Activated CD8-positive, alpha-beta memory T cell treated with anti-CD3 and anti-CD28 coated beads for 24 hours (primary cell): ENCODE data around the gene CHRM4.
A peak's percentile ranks its signal among the peaks of the same experiment; 100 is the strongest.

Experiments
- DNase-seq: peaks from one replicate; pipeline ENCODE4 v3.0.0-alpha.2; 2020

CHRM4 gene

DNA sequence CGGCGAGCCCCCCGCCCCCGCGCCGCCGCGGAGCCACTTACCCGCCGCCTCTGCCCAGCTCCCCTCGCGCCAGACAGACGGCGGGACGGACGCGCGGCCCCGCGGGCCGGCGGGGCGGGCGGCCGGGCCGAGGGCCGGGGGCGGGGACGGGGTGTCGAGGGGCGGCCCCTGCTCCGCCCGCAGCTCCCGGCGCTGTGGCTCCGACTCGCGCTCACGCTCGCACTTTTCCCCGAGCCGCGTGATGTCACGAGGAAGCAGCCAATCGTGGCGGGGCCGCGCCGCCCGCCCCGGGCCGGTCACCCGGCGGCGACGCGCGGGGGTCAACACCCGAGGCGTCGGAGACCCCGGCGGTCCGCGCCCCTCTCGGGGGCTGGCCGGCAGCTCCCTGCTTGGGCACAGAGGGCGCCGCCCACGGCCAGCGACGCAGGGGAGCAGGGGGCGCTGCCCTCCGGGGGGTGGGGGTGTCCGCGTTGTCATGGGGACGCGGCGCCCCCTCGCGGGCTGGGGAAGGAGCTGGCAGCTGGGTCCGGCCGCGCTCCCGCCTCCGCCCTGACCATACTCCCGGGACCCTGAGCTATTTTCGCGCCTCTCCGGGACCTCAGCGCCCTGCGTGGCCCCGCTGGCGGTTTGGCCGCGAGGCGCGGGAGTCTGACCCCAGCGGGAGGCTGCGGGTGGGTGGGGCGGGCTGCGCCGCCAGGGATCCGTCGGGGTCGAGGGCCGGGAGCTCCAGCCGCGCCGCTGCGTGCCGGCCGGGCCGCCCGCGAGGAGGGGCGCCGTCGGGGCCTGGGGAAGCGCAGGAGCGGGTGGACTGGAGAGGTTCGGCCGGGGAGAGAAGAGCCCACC, at the start of gene CHRM4:
Gene CHRM4 (minus strand): TSS at position 199 of the 843 bp plus-strand sequence. CDS start 5,219 bp downstream, outside the sequence.
- DNase-seq, result no peak

- DNase-seq, result no peak
These were observed 46.6 kb upstream of the CHRM4 start for GRCh38 chr11:46438211-46438610.

- no peak for DNase-seq
These were observed 45.6 kb upstream of the CHRM4 start for GRCh38 chr11:46437122-46437689.

DNA sequence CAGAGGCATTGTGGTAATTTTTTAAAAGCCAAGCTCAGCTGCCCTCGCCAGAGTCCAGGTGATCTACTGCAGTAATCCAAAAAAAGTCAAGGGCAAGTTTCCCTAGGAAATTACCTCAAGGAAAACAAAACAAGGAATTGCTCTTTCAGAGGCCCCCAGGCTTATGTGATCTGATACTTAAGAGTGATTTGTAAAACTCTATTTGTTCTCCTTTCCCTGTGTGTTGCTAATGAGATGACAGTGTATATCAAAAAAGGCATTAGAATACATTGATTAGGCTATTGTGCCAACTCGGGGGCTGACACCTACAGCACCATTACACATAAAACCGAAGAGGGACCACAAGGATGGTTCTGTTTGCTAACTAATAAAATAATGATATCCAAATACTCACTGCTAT, 44.5 kb upstream of the CHRM4 start:
- no peak for DNase-seq

DNA sequence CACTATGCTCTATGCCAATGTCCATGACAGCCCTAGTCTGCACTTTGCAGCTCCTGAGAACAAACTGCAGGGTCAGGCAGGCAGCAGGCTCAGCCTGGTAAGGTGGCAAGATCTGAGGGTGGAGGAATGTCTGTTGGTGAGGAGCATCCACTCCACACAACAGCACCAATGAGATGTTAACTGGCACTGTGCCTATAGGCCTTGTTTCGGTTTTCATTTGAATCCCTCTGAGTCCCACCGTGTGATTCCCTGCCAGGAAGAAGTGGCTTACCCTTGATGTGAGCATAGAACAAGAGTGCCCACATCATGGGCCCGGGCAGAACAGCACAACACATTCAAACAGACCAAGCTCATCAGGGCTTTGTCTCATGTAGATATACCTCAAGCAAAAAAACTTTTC, 44.1 kb upstream of the CHRM4 start:
- no peak for DNase-seq

- DNase-seq, result no peak
These were observed 39.6 kb upstream of the CHRM4 start for GRCh38 chr11:46431211-46431610.

DNA sequence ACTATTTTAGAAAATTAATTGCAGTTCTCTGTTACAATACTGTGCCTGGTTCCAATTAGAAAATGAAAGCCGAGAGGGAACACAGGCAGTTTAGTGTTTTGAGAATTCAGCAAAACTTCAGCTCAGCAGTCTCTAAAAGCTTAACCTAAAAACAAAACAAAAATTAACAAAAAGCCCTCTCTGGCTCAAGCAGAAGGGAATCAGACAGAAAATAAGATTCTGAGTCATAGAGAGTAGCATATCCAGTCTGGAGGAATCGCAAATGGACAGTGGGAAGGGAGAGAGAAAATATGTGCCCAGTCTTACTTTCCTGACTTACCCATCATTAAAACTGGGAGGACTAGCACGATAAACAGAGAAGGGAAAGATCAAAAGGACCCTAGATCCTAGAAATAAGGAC, 38.1 kb upstream of the CHRM4 start:
- no peak for DNase-seq

DNA sequence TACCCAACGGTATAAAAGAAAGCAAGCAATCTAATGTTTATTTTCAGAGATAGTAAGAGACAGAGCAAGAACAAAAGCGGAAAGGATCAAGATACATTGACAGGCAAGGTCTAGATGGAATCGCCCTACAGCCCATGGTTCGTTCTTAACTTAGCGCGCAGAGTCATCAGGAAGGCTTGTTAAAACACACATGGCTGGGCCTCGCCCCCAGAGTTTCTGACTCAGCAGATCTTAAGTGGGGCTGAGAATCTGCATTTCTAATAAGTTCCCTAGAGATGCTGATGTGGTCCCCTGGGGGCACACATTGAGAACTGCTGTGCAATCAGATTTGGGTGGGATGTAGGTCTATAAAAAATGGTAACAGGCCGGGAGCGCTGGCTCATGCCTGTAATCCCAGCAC, 35.8 kb upstream of the CHRM4 start:
- no peak for DNase-seq

DNA sequence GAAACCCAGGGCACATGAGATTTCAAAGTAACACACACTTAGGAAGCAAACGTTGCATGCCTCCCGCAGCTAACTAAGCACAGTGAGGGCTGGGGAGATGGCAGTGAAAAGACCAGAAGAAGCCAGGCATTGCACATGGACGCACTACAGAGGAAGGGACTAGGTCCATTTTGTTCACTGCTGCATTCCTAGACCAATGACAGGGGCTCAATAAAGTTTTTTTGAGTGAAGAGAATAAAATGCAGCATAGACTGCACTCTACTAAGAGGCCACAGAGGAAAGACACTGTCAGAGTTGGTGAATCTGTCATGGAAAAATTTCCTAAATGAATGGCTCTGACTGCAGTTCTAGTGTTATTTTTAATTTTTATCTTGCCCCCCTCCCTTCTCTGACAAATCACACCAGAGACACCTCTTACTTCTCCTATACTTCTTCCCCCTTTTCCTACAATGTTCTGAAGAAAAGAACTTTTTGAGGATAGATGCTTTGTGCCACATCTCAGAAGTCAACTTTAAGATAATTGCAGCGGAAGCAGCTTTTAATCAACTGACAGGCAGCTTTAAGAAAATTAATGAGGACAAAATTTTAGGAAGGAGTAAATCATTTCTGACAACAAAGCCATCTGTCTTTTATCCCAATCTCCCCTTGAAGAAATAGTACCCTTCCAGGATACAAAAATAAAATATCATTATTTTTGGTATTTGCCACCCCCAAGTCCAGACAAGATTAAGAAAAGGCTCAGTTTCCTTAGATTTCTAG, 34.8 kb upstream of the CHRM4 start:
- no peak for DNase-seq

DNA sequence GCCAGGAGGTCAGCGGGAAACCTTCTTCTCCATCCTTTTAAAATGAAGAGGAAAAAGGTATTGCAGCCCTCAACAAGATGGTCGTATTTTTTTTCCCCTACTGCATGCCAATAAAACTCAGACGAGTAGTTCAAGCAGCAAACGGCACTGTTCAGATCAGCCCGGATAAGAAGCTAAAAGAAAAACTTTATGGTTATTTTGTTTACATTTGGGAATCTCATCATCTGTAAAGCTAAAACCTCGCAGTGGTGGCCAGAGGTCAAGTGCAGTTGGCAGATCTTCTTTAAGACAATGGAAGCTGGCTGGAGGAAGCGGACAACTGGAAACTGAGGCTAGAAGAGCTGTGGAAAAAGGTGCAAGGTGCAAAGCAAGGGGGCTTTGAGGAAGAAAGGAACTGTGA, 31.0 kb upstream of the CHRM4 start:
- DNase-seq, result no peak

DNA sequence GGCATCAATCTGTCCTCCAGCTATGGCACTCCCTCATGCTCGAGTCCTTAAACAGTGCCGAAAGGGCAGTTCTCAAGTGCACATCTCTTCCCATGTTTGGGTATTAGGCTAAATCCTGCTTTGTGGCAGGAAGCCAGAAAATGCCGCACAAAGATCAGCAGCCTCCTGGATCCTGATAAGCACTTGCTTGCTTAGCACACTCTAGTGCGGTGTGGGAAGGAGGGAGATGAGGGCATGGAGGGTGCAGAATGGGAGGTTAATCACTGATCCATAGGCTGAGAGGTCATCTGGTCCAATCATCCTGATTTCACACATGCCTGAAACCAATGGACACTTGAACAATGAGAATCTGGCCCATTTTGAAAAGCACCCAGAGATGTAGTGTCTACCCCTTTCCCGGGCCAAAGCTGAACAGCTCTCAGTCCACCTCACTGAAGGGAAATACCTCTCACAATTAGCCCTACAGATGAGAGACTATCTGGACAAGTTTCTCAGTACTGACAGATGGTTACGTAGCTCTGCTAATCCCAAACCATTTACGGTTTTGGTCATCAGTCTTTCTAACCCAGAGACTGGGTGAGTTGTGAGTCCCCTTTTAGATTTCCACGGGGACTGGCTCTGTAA, 29.8 kb upstream of the CHRM4 start:
- peak; percentile 45 for DNase-seq

DNA sequence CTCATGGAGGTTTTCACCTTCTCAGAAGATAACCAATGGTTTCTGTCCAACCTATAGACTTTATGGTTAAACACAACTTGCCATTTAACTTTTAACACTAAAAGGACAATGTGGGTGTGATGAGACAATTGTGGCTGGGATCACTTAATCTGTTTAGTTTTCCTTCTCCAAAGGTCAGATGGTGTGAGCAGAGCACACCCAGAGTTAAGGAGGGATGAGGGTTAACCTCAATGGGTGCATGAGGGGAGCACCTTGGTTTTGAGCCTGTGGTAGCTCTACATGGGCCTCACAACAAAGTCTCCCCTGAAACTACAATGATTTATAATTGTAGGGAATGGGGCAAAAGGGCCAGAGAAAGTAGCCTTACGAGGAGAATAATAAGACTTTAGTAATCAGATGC, 28.9 kb upstream of the CHRM4 start:
- DNase-seq, result no peak

- no peak for DNase-seq
These were observed 27.2 kb upstream of the CHRM4 start for GRCh38 chr11:46418751-46419150.

DNA sequence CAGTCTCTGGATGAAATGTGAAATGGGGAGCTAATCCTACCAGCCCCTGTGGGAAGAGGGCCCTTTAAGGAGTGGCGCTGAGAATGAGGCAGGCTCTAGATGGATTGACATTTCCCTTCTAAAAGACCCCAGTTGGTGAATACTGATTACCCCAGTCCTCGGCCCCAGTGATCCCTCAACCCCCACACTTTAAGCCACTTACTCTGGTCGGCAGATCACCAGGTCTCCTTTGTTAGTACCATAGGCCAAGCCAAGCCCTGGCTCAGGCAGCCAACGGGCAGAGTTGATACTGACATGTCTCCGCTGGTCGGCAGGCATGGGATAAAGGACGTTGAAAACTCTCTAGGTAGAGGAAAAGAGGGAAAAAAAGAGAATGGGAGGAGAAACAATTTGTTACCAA, 26.1 kb upstream of the CHRM4 start:
- no peak for DNase-seq

GRCh38 chr11:46414879-46415278, 23.3 kb upstream of the CHRM4 start:
- no peak for DNase-seq

- peak; percentile 58 for DNase-seq
These were observed 22.9 kb upstream of the CHRM4 start for GRCh38 chr11:46414466-46414796.

DNA sequence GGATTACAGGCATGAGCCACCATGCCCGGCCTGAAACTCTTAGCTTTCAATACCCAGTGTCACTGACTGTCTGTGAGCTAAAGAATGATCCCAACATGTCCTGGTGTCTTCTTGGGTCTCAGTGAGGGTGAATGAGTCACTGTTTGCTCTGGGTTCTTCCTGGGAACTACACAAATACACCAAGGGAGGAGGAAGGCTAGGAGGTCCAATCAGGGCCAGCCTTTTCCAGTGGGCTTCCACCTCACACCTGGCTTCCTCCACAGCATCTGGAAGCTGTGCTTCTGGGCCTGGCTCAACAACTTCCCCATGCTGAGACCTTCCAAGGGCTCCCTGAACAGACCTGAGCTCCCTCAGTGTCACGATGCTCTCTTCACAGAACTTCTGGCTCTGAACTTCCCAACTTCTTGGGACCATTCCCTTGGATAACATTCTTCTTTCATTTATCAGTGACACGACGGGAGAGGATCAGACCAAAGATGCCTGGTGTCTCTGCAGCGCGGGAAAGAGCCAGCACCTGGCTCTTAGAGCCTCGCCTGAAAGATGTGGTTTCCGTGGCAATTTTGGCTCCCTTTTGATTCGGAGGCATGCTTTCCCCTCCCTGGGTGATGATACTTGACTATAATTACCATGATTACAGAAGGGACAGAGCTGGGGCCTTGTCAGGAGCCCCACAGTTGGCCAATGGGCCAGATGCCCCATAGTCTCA, 22.3 kb upstream of the CHRM4 start:
- no peak for DNase-seq

- no peak for DNase-seq
These were observed 18.4 kb upstream of the CHRM4 start for GRCh38 chr11:46410021-46410420.

- no peak for DNase-seq
These were observed 16.9 kb upstream of the CHRM4 start for GRCh38 chr11:46408407-46408986.

DNA sequence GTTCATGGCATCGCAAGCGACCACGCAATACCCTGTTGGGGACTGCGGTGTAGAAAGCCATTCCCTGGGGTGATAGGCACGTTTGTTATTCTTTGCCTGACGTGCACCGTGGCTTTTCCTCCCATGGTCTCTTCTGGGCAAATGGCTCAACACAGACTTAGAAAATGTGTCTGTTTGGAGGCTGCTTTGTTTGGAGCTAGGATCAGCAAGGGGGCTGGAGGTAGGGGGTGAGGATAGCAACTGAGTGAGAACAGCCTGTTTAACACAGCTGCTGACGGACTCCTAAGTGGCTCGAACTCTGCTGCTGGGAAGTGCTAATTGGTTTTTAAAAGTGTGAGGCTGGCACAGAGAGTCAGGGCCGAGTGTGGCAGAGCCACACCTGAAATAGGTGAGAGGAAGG, 16.1 kb upstream of the CHRM4 start:
- no peak for DNase-seq

DNA sequence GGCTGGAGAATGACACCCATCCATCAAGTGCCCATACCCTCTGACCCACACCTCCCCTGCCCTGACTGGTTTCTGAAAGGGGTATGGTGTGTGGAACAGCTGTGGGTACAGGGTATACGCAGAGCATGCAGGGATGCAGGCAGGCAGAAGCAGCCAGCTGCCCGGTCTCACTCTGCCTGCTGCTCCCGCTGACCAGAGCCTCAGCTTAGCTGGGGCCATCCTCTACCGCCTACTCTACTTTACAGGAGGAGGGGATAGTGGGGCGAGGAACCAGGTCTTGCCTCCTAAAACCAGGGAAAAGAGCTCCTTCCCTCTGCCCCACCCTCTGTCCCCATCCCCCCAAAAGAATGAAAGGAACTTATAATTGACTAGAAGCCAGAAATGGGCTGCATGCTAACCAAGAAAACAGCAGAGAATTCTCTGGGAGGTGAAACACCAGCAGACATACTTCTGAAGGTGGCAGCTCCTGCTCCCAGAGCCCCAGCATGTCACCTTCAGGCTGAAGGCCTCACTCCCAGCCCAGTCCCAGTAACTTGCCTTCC, 13.0 kb upstream of the CHRM4 start:
- no peak for DNase-seq
